GM06990 (cell line): ENCODE data around the gene MUC13.

Experiments
- DNase-seq: peaks from one replicate; pipeline ENCODE4 v3.0.0-alpha.2; 2011; ENCODE audit not compliant: insufficient read length; ENCODE audit errors: extremely low read depth
- H3K27me3 ChIP-seq: replicated peaks from 2 replicates; pipeline ENCODE4 v1.6.0; 2011; ENCODE audit warnings: low read length; ENCODE audit not compliant: control insufficient read depth, insufficient read depth
- H3K36me3 ChIP-seq: 2 replicates; pipeline ENCODE4 v1.5.1; 2011; ENCODE audit warnings: low read length; ENCODE audit not compliant: control insufficient read depth, insufficient read depth
- H3K4me3 ChIP-seq: replicated peaks from 2 replicates; pipeline ENCODE4 v1.5.1; 2011; ENCODE audit warnings: low read depth, mild to moderate bottlenecking, control low read depth, low read length
- CTCF ChIP-seq: IDR thresholded peaks from 2 replicates; pipeline ENCODE4 v1.5.1; 2011; ENCODE audit warnings: low read length, control low read depth, mild to moderate bottlenecking, inconsistent platforms; ENCODE audit not compliant: insufficient read depth, poor library complexity, severe bottlenecking

Gene MUC13

GRCh38 chr3:124974691-124975090 lies 40.1 kb upstream of the MUC13 start:
- Histone ChIP-seq H3K27me3 (no peaks in the 10 kb centered on the region), H3K4me3 (no peak overlapping the region), H3K36me3 (peaks cover 10% of the 10 kb centered on the region)
- no peak for TF ChIP-seq CTCF
- no peak for DNase-seq

- TF ChIP-seq CTCF = no peak
- Histone ChIP-seq H3K36me3 (peaks cover 10% of the 10 kb centered on the region), H3K27me3 (no peaks in the 10 kb centered on the region), H3K4me3 (no peak overlapping the region)
- no peak for DNase-seq
Observed at GRCh38 chr3:124973290-124973689, 38.7 kb upstream of the MUC13 start.

DNA sequence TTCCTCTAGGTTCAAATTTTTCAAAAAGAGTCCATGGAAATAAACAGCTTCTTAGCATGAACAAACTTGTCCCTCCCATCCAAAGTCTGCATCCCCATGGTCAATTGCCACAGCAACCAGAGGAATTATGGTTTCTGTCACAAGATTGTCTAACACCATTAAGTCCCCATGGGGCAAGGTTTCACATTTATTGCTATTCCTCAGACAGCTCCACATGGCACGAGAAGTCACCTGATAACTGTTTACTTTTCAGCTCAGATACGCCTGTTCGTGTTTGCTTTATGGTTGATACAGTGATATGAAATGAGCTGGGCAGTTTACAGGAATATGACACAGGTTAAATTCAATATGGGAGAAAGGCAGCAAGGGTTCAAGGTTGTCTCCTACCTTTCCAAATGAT lies 37.9 kb upstream of the MUC13 start:
- Histone ChIP-seq H3K4me3 (no peak overlapping the region), H3K36me3 (peaks cover 8% of the 10 kb centered on the region), H3K27me3 (no peaks in the 10 kb centered on the region)
- no peak for TF ChIP-seq CTCF
- no peak for DNase-seq

- peaks cover 8% of the 10 kb centered on the region for H3K36me3 ChIP-seq
- no peak for DNase-seq
- TF ChIP-seq CTCF = no peak
- no peak overlapping the region for H3K4me3 ChIP-seq
- no peaks in the 10 kb centered on the region for H3K27me3 ChIP-seq
Observed at GRCh38 chr3:124969963-124970722, 35.6 kb upstream of the MUC13 start.

- Histone ChIP-seq H3K27me3 (no peaks in the 10 kb centered on the region), H3K36me3 (peaks cover 8% of the 10 kb centered on the region), H3K4me3 (no peak overlapping the region)
- no peak for TF ChIP-seq CTCF
- no peak for DNase-seq
Observed at GRCh38 chr3:124969190-124969589, 34.6 kb upstream of the MUC13 start.

DNA sequence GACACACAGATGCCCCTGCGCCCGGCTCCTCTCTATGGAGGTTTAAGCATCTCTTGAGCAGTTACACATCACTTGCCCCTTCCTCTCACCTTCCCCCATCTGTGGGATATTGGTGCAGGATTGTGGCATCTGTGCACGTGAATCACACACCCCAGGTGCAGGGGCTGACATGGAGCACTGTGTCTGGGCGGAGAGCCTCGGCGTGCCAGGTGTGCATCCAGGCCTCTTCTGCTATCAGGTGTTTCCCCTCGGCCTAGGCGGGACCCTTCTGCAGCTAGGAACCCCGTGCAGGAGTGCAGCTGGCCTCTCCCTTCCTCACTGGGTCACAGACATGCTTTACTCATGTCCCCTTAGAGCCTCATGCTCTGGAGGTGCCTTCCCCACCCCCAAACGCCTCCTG lies 33.4 kb upstream of the MUC13 start:
- no peak overlapping the region for H3K4me3 ChIP-seq
- peaks cover 8% of the 10 kb centered on the region for H3K36me3 ChIP-seq
- H3K27me3 ChIP-seq = no peaks in the 10 kb centered on the region
- TF ChIP-seq CTCF = no peak
- DNase-seq = no peak
